Measurements from ENCODE around the gene SHC2. TPM values are rescaled to one million over a fixed set of nuclear protein-coding genes. Genes with fewer than 3 reads are reported as not detected.

Gene SHC2
- total RNA-seq, 3 donors from 2014 or later = 8.3 to 40.6 (median 21.8) TPM

DNA sequence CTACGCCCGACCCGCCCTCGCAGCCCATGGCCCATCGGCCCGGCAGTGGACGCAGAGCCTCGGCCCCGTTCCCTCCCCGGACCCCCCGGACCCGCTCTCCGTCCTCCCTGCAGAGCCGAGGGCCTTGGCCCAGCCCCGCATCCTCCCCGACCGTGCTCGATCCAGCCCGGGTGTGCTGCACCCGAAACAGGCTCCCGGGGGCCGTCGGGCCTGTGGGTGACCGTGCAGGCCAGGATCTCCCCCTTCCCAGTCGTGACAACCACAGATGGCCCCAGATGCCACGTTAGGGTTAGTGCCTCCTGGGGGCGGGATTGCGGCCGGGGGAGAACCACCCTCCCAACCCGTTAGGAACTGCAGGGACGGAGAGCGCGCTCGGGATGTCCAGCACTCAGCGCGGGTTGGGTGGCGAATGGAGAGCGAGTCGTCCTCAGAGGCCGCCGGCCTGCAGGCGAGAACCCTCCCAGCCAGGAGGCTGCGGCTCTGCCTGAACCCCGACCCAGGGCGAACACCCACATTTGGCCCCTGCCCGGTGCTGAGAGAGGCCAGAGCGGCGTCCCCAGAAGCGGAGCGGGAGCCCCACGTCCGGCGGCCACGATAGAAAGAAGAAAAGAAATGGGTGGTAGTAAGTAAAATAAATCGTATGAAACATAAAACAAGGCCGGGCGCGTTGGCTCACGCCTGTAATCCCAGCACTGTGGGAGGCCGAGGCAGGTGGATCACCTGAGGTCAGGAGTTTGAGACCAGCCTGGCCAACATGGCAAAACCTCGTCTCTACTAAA lies 28.8 kb upstream of the SHC2 start:
- Histone ChIP-seq H3K4me3 (peak overlapping the region; percentile 93 to 98 (median 95)), H3K9me3 (no peaks in the 10 kb centered on the region), H3K4me1 (no peaks in the 10 kb centered on the region), H3K27ac (peak overlapping the region; percentile 92 to 98), H3K27me3 (peaks cover 0 to 9% of the 10 kb centered on the region in 2 donors), H3K36me3 (no peaks in the 10 kb centered on the region)
- no peak for TF ChIP-seq POLR2AphosphoS5 (IDR thresholded peaks at IDR 0.05)
- TF ChIP-seq, protein P1, sequence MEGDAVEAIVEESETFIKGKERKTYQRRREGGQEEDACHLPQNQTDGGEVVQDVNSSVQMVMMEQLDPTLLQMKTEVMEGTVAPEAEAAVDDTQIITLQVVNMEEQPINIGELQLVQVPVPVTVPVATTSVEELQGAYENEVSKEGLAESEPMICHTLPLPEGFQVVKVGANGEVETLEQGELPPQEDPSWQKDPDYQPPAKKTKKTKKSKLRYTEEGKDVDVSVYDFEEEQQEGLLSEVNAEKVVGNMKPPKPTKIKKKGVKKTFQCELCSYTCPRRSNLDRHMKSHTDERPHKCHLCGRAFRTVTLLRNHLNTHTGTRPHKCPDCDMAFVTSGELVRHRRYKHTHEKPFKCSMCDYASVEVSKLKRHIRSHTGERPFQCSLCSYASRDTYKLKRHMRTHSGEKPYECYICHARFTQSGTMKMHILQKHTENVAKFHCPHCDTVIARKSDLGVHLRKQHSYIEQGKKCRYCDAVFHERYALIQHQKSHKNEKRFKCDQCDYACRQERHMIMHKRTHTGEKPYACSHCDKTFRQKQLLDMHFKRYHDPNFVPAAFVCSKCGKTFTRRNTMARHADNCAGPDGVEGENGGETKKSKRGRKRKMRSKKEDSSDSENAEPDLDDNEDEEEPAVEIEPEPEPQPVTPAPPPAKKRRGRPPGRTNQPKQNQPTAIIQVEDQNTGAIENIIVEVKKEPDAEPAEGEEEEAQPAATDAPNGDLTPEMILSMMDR (IDR thresholded peaks at IDR 0.05) = no peak
- no peak for TF ChIP-seq POLR2A (IDR thresholded peaks at IDR 0.05)
- DNase-seq (ENCODE audit: low spot score in 2 of 2) = no peak
- intact Hi-C loops (cut with DNase I; ENCODE audit: low total_unique reads) = no loop called here

DNA sequence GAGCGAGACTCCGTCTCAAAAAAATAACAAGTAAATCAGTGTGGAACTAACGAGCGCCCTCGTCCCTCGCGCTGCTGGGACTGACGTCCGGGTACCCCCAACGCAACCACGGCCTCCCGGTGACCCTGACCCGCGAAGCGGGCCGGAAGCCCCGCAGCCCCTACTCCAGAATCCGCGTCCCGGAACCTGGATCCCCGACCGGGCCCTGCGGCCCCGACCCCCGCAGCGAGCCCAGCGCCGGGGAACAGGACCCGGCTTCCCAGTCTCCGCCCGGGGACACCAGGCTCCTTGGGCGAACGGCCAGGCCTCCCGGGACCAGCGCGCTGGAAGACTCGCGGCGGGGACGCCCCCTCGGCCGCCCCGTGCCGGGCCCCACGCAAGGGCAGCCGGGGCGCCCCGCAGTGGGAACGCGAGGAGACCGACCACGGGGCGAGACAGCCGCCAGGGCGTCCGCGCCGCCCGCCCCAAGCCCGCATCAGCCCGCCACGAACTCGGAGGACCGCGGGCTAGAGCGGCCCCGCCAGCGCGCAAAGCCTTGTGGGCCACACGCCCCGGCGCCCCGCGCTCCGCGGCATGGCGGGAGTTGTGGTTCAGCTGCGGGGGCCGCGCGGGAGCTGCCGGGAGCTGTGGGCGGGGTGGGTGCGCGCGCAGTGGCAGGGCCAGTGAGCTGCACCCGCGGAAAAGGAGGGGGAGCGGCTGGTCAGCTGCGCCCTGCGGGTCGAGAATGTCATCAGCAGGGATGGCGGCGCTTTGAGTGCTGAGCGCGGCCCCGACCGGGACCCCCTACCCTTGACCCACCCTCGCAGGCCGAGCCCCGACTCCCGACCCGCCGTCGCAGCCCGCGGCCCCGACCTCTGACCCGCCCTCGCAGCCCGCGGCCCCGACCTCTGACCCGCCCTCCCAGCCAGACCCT lies 27.9 kb upstream of the SHC2 start:
- H3K4me3 ChIP-seq = peak overlapping the region; percentile 93 to 98 (median 95)
- H3K27ac ChIP-seq = peak overlapping the region; percentile 92 to 98
- H3K27me3 ChIP-seq = peaks cover 0 to 13% of the 10 kb centered on the region in 2 donors
- H3K4me1 ChIP-seq = no peaks in the 10 kb centered on the region
- intact Hi-C loops (cut with DNase I; ENCODE audit: low total_unique reads) = no loop called here
- DNase-seq (ENCODE audit: low spot score in 2 of 2) = peak; percentile 89 to 98
- TF ChIP-seq POLR2A (IDR thresholded peaks at IDR 0.05) (peak; percentile 53), POLR2AphosphoS5 (IDR thresholded peaks at IDR 0.05) (peak; percentile 43 to 78 (median 64))
- TF ChIP-seq, protein P1 (IDR thresholded peaks at IDR 0.05) = no peak
- H3K36me3 ChIP-seq = no peaks in the 10 kb centered on the region
- H3K9me3 ChIP-seq = no peaks in the 10 kb centered on the region

DNA sequence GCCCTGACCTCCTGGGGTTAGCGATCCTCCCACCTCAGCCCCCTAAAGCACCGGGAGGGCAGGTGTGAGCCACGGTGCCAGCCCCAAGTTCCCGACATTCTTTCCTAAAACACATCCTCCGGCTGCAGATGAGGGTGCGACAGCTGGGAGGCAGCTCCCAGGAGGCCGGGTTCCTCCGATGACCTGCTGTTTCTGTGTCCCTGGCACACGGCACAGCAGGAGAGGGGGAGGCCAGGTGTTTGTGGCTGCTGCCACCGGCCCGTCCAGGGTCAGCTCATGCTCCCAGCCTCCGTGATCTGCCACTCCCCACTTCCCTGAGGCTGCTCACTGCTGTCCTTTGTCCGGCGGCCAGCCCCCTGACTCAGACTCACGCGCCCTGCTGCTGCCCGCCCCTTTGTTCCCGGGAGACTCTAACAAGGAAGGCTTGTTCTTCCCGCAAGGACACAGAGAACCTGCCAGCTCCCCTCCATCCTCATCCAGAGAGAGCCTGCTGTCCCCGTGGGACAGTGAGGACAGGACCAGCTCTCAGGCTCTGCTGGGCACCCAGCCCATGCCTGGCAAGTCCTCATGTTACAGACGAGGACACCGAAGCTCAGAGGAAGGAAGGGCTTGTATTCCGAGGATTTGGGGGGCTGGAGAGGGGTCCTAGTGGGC lies 24.9 kb upstream of the SHC2 start:
- no peaks in the 10 kb centered on the region for H3K4me1 ChIP-seq
- no peaks in the 10 kb centered on the region for H3K9me3 ChIP-seq
- TF ChIP-seq POLR2A (IDR thresholded peaks at IDR 0.05) (no peak), POLR2AphosphoS5 (IDR thresholded peaks at IDR 0.05) (peak in 2 of 3 donors; percentile 52 to 76)
- TF ChIP-seq, protein P1 (IDR thresholded peaks at IDR 0.05) = no peak
- peaks cover 0 to 13% of the 10 kb centered on the region in 2 donors for H3K27me3 ChIP-seq
- DNase-seq (ENCODE audit: low spot score in 2 of 2) = peak; percentile 64 to 75
- H3K36me3 ChIP-seq = no peaks in the 10 kb centered on the region
- H3K4me3 ChIP-seq = peak overlapping the region in 1 of 3 donors; percentile 45
- H3K27ac ChIP-seq = peak overlapping the region; percentile 54 to 82
- intact Hi-C loops (cut with DNase I; ENCODE audit: low total_unique reads) = no loop called here

DNA sequence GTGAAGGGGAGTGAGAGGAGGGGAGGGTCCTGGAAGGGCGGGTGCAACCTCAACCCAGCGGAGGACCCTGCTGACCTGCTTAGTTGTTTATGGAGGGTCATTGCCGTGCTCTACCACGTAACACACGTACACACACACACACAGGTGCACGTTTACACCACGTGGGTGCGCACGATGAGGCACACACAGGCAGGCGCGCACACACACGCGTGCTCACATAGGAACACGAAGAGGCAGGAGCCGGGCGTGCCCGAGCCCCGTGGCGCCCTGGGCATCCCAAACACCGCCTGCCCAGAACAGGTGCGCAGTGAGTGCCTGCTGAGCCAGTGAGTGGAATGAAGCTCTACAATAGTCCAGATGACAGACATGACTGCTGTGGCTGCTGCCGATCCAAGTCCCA lies 24.2 kb upstream of the SHC2 start:
- intact Hi-C loops (cut with DNase I; ENCODE audit: low total_unique reads) = no loop called here
- peak overlapping the region; percentile 54 to 70 for H3K27ac ChIP-seq
- no peak for DNase-seq (ENCODE audit: low spot score in 2 of 2)
- H3K4me3 ChIP-seq = peak overlapping the region in 1 of 3 donors; percentile 45
- peaks cover 0 to 13% of the 10 kb centered on the region in 2 donors for H3K27me3 ChIP-seq
- no peaks in the 10 kb centered on the region for H3K4me1 ChIP-seq
- H3K36me3 ChIP-seq = no peaks in the 10 kb centered on the region
- TF ChIP-seq POLR2A (IDR thresholded peaks at IDR 0.05) (no peak), POLR2AphosphoS5 (IDR thresholded peaks at IDR 0.05) (no peak)
- TF ChIP-seq, protein P1 (IDR thresholded peaks at IDR 0.05) = no peak
- no peaks in the 10 kb centered on the region for H3K9me3 ChIP-seq
